Gastrocnemius medialis (tissue), 4 donors: ENCODE results near the gene IRF2. TPM values are rescaled to one million over a fixed set of nuclear protein-coding genes. Genes with fewer than 3 reads are reported as not detected.
A peak's percentile ranks its signal among the peaks of the same experiment; 100 is the strongest.

ENCODE experiments used
- ATAC-seq, 2 donors: fragments of 150-250 bp; one replicate each; pipeline ENCODE4 v1.9.1; 2016
- DNase-seq, 2 donors: peaks; one replicate each; pipeline ENCODE4 v3.0.0-alpha.2; 2019
- H3K27ac ChIP-seq, 4 donors: fragments of 200-600 bp; sonication (generic); 1 replicate in 1 of 4; 2 replicates in 3 of 4; pipeline ENCODE4 v1.5.1; 2016 to 2018; ENCODE audit warnings: mild to moderate bottlenecking in 2 of 4, moderate library complexity in 1 of 4
- H3K27me3 ChIP-seq, 3 donors: fragments of 200-600 bp; sonication (generic) in 2 of 3; 1 replicate in 1 of 3; 2 replicates in 2 of 3; pipeline versions ENCODE4 v1.5.1 to v1.6.0; 2016 to 2019; ENCODE audit warnings: mild to moderate bottlenecking in 1 of 3, moderate library complexity in 1 of 3
- H3K36me3 ChIP-seq, 2 donors: fragments of 200-600 bp; sonication (generic) in 1 of 2; one replicate each; pipeline ENCODE4 v1.5.1; 2017 to 2018
- H3K4me1 ChIP-seq, 2 donors: fragments of 200-600 bp; sonication (generic) in 1 of 2; one replicate each; pipeline ENCODE4 v1.5.1; 2016 to 2017; ENCODE audit warnings: mild to moderate bottlenecking in 2 of 2
- H3K4me3 ChIP-seq, 4 donors: fragments of 200-600 bp; sonication (generic) in 3 of 4; 1 replicate in 1 of 4; 2 replicates in 3 of 4; pipeline ENCODE4 v1.5.1; 2016 to 2019; ENCODE audit warnings: mild to moderate bottlenecking in 2 of 4
- H3K9me3 ChIP-seq, 3 donors: fragments of 200-600 bp; sonication (generic) in 2 of 3; 1 replicate in 1 of 3; 2 replicates in 2 of 3; pipeline ENCODE4 v1.5.1; 2016 to 2019
- POLR2A ChIP-seq, 2 donors: fragments of 450-650 bp; IDR thresholded peaks; one replicate each; pipeline ENCODE4 v1.6.1; 2017; ENCODE audit warnings: antibody characterized with exemption in 2 of 2, mild to moderate bottlenecking in 2 of 2, moderate library complexity in 2 of 2
- in situ Hi-C, 4 donors: fragments of 200-750 bp; cut with MboI; loops; one replicate each; pipeline versions ENCODE4 v1.15.0 to v1.8.0; 2017; ENCODE audit warnings: low sequenced_read_pairs in 4 of 4
- intact Hi-C: fragments of 100-400 bp; cut with DNase I; formaldehyde crosslinking; loops from one replicate; pipeline ENCODE4 v1.15.1; 2023; ENCODE audit warnings: low total_unique reads
- total RNA-seq, 4 donors: library from RNA; depleted of rRNA; stranded (reverse); fragments of >200 nt; gene quantifications; one replicate each; pipeline versions ENCODE4 v1.1.0 to v1.2.3, GENCODE V29; 2016
- TF ChIP-seq, protein P1 (sequence below), 5 experiments: fragments of 450-650 bp in 3 of 5; fragments of 200-600 bp in 2 of 5; sonication (generic) in 2 of 5; IDR thresholded peaks in 4 of 5; conservative IDR thresholded peaks in 1 of 5; 1 replicate in 4 of 5; 2 replicates in 1 of 5; pipeline ENCODE4 v1.5.1; 2016 to 2019; ENCODE audit warnings: antibody characterized with exemption in 5 of 5, mild to moderate bottlenecking in 3 of 5, moderate library complexity in 3 of 5

Gene IRF2
- total RNA-seq, 4 donors from 2014 or later = 20.9 to 37.1 (median 32.8) TPM

- Histone ChIP-seq H3K4me3 (no peak overlapping the region), H3K36me3 (no peaks in the 10 kb centered on the region), H3K9me3 (no peaks in the 10 kb centered on the region), H3K27me3 (no peaks in the 10 kb centered on the region), H3K27ac (no peak overlapping the region), H3K4me1 (peaks cover 7 to 31% of the 10 kb centered on the region in 2 donors)
- ATAC-seq (no peak), DNase-seq (no peak)
- in situ Hi-C loops (no loop called here), intact Hi-C loops (no loop called here)
- TF ChIP-seq, protein P1, sequence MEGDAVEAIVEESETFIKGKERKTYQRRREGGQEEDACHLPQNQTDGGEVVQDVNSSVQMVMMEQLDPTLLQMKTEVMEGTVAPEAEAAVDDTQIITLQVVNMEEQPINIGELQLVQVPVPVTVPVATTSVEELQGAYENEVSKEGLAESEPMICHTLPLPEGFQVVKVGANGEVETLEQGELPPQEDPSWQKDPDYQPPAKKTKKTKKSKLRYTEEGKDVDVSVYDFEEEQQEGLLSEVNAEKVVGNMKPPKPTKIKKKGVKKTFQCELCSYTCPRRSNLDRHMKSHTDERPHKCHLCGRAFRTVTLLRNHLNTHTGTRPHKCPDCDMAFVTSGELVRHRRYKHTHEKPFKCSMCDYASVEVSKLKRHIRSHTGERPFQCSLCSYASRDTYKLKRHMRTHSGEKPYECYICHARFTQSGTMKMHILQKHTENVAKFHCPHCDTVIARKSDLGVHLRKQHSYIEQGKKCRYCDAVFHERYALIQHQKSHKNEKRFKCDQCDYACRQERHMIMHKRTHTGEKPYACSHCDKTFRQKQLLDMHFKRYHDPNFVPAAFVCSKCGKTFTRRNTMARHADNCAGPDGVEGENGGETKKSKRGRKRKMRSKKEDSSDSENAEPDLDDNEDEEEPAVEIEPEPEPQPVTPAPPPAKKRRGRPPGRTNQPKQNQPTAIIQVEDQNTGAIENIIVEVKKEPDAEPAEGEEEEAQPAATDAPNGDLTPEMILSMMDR (IDR thresholded peaks at IDR 0.05 in 4 of 5, conservative IDR thresholded peaks at IDR 0.05 in 1 of 5) = no peak
- no peak for TF ChIP-seq POLR2A (IDR thresholded peaks at IDR 0.05)
Observed at GRCh38 chr4:184432127-184432922, 42.0 kb downstream of the IRF2 start.

DNA sequence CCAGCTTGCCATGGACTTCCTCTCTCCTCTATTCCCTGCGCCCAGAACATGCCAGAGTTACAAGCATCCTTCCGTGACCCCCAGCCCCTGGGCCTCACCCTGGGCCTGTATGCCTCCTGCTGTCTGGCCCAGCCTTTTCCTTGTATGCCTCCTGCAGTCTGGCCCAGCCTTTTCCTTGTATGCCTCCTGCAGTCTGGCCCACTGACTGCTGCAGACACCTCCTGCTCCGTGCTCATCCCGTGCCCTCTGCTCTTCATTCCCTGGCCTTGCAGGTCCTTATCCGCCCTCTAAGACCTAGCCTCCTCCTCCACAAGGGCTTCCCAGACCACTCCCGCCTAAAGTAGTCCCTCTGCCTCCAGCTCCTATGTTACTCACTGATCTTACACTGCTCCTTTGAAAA lies 44.2 kb downstream of the IRF2 start:
- in situ Hi-C loops (no loop called here), intact Hi-C loops (no loop called here)
- Histone ChIP-seq H3K27ac (peak overlapping the region in 1 of 4 donors; percentile 2), H3K36me3 (peaks cover 0 to 21% of the 10 kb centered on the region in 2 donors), H3K4me3 (no peak overlapping the region), H3K4me1 (peaks cover 8 to 21% of the 10 kb centered on the region in 2 donors), H3K27me3 (no peaks in the 10 kb centered on the region), H3K9me3 (no peaks in the 10 kb centered on the region)
- TF ChIP-seq, protein P1 (IDR thresholded peaks at IDR 0.05 in 4 of 5, conservative IDR thresholded peaks at IDR 0.05 in 1 of 5) = no peak
- ATAC-seq = no peak
- no peak for DNase-seq

GRCh38 chr4:184428787-184429186 lies 45.6 kb downstream of the IRF2 start:
- H3K27me3 ChIP-seq = no peaks in the 10 kb centered on the region
- TF ChIP-seq POLR2A (IDR thresholded peaks at IDR 0.05) = no peak
- TF ChIP-seq, protein P1 (IDR thresholded peaks at IDR 0.05 in 4 of 5, conservative IDR thresholded peaks at IDR 0.05 in 1 of 5) = no peak
- H3K4me3 ChIP-seq = no peak overlapping the region
- peaks cover 0 to 29% of the 10 kb centered on the region in 2 donors for H3K36me3 ChIP-seq
- H3K9me3 ChIP-seq = no peaks in the 10 kb centered on the region
- H3K27ac ChIP-seq = peak overlapping the region in 1 of 4 donors; percentile 55
- ATAC-seq = no peak
- no peak for DNase-seq
- peaks cover 15 to 26% of the 10 kb centered on the region in 2 donors for H3K4me1 ChIP-seq
- intact Hi-C loops = no loop called here
- in situ Hi-C loops = no loop called here

DNA sequence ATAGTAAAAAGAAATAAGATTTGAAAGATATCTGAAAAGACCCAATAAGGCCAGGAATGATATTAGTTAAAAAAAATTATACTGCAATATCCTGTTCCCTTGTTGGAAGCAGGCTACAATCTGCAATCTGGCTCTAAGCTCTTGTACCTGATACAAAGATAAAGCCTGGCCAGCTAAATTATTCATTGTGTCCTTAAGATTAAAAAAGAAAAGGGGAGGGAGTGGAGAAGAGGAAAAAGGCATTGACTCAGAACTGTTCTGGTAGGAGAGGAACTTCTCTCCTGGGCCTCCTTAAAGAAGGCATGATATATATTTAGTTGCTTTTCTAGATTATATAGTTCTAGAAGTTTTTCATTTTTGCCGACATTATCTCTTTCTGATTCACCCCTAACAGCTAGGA lies 46.7 kb downstream of the IRF2 start:
- H3K27me3 ChIP-seq = no peaks in the 10 kb centered on the region
- DNase-seq = no peak
- no peak for ATAC-seq
- peaks cover 21 to 34% of the 10 kb centered on the region in 2 donors for H3K4me1 ChIP-seq
- H3K27ac ChIP-seq = peak overlapping the region; percentile 2 to 55 (median 38)
- intact Hi-C loops = no loop called here
- no peak overlapping the region for H3K4me3 ChIP-seq
- TF ChIP-seq, protein P1 (IDR thresholded peaks at IDR 0.05 in 4 of 5, conservative IDR thresholded peaks at IDR 0.05 in 1 of 5) = no peak
- no peak for TF ChIP-seq POLR2A (IDR thresholded peaks at IDR 0.05)
- H3K36me3 ChIP-seq = peaks cover 0 to 29% of the 10 kb centered on the region in 2 donors
- in situ Hi-C loops = no loop called here
- H3K9me3 ChIP-seq = no peaks in the 10 kb centered on the region
